ENCODE measurements around the gene NOX3.

Gene NOX3

DNA sequence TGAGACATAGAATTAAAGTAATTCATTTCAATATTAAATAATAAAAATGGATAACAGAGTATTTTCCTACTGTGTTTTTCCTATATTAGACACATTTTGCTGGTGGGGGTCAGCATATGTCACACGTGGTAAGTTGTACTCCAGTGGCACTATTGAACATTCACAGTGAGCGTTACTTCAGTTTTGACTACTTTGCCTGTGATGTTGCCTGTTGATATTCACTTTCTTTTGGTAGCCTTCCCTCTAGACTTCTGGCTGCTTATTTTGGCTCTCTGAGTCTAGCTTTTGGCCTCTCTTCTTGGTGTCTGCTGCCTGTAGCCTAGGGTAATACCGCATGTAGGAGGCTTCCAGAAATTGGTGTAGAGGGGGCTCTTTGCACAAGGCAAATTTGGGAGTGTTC, 76.9 kb downstream of the NOX3 start:
- no peaks in the 10 kb centered on the region for H3K36me3 ChIP-seq (ENCODE audit: control insufficient read depth, insufficient read depth, low read length)
- H3K27me3 ChIP-seq (replicated peaks; ENCODE audit: control insufficient read depth, insufficient read depth, low read length) = no peaks in the 10 kb centered on the region
- H3K4me3 ChIP-seq (replicated peaks; ENCODE audit: low read depth, low read length) = no peak overlapping the region
- DNase-seq (ENCODE audit: extremely low read depth, insufficient read length) = no peak
- TF ChIP-seq, protein P1, sequence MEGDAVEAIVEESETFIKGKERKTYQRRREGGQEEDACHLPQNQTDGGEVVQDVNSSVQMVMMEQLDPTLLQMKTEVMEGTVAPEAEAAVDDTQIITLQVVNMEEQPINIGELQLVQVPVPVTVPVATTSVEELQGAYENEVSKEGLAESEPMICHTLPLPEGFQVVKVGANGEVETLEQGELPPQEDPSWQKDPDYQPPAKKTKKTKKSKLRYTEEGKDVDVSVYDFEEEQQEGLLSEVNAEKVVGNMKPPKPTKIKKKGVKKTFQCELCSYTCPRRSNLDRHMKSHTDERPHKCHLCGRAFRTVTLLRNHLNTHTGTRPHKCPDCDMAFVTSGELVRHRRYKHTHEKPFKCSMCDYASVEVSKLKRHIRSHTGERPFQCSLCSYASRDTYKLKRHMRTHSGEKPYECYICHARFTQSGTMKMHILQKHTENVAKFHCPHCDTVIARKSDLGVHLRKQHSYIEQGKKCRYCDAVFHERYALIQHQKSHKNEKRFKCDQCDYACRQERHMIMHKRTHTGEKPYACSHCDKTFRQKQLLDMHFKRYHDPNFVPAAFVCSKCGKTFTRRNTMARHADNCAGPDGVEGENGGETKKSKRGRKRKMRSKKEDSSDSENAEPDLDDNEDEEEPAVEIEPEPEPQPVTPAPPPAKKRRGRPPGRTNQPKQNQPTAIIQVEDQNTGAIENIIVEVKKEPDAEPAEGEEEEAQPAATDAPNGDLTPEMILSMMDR (IDR thresholded peaks at IDR 0.05; ENCODE audit: insufficient read depth, low read length, poor library complexity, severe bottlenecking) = no peak

DNA sequence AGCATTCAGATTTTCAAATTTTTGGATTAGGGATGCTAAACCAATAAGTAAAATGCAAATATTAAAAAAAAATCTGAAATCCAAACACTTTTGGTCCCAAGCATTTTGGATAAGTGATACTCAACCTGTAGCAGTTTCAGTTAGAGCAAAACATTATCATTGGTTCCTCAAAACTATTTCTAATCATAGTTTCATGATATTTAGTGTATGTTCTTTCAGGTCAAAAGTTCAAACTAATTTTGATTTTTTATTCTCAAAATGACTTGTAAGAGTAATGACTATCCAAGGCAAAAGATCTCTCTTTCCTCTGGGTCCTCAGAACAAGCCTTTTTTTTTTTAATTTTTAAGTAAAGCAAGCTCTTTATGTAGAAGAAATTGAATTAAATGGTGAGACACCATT, 77.4 kb downstream of the NOX3 start:
- no peaks in the 10 kb centered on the region for H3K27me3 ChIP-seq (replicated peaks; ENCODE audit: control insufficient read depth, insufficient read depth, low read length)
- peak; percentile 43 for DNase-seq (ENCODE audit: extremely low read depth, insufficient read length)
- no peak overlapping the region for H3K4me3 ChIP-seq (replicated peaks; ENCODE audit: low read depth, low read length)
- TF ChIP-seq, protein P1 (IDR thresholded peaks at IDR 0.05; ENCODE audit: insufficient read depth, low read length, poor library complexity, severe bottlenecking) = no peak
- H3K36me3 ChIP-seq (ENCODE audit: control insufficient read depth, insufficient read depth, low read length) = no peaks in the 10 kb centered on the region

GRCh38 chr6:155377061-155377460, 78.6 kb downstream of the NOX3 start:
- Histone ChIP-seq H3K27me3 (replicated peaks; ENCODE audit: control insufficient read depth, insufficient read depth, low read length) (no peaks in the 10 kb centered on the region), H3K4me3 (replicated peaks; ENCODE audit: low read depth, low read length) (no peak overlapping the region), H3K36me3 (ENCODE audit: control insufficient read depth, insufficient read depth, low read length) (no peaks in the 10 kb centered on the region)
- DNase-seq (ENCODE audit: extremely low read depth, insufficient read length) = no peak
- TF ChIP-seq, protein P1 (IDR thresholded peaks at IDR 0.05; ENCODE audit: insufficient read depth, low read length, poor library complexity, severe bottlenecking) = no peak

- Histone ChIP-seq H3K36me3 (ENCODE audit: control insufficient read depth, insufficient read depth, low read length) (no peaks in the 10 kb centered on the region), H3K27me3 (replicated peaks; ENCODE audit: control insufficient read depth, insufficient read depth, low read length) (no peaks in the 10 kb centered on the region), H3K4me3 (replicated peaks; ENCODE audit: low read depth, low read length) (no peak overlapping the region)
- DNase-seq (ENCODE audit: extremely low read depth, insufficient read length) = no peak
- TF ChIP-seq, protein P1 (IDR thresholded peaks at IDR 0.05; ENCODE audit: insufficient read depth, low read length, poor library complexity, severe bottlenecking) = no peak
These were observed 79.8 kb downstream of the NOX3 start for GRCh38 chr6:155375801-155376200.

DNA sequence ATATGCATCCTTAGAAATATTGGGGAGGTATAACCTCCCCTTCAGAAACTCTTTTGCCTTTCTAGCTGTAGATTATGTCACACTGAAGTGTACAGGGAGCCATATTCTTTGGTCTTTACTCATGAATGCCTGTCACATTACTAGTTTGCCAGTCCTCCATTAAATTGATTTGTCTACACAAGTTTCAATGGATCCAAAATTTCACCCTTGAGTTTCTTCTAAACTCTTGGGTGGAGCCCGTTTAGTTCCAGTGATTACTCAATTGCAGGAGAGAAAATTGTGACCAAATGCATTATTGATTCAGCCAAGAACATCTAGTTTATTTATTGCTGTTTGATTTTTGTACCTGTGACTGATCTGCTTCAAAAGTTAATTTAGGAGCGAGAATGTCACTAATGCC, 81.0 kb downstream of the NOX3 start:
- TF ChIP-seq, protein P1 (IDR thresholded peaks at IDR 0.05; ENCODE audit: insufficient read depth, low read length, poor library complexity, severe bottlenecking) = no peak
- no peaks in the 10 kb centered on the region for H3K36me3 ChIP-seq (ENCODE audit: control insufficient read depth, insufficient read depth, low read length)
- no peak overlapping the region for H3K4me3 ChIP-seq (replicated peaks; ENCODE audit: low read depth, low read length)
- no peak for DNase-seq (ENCODE audit: extremely low read depth, insufficient read length)
- no peaks in the 10 kb centered on the region for H3K27me3 ChIP-seq (replicated peaks; ENCODE audit: control insufficient read depth, insufficient read depth, low read length)

- no peak overlapping the region for H3K4me3 ChIP-seq (replicated peaks; ENCODE audit: low read depth, low read length)
- H3K27me3 ChIP-seq (replicated peaks; ENCODE audit: control insufficient read depth, insufficient read depth, low read length) = no peaks in the 10 kb centered on the region
- no peak for DNase-seq (ENCODE audit: extremely low read depth, insufficient read length)
- no peaks in the 10 kb centered on the region for H3K36me3 ChIP-seq (ENCODE audit: control insufficient read depth, insufficient read depth, low read length)
- TF ChIP-seq, protein P1 (IDR thresholded peaks at IDR 0.05; ENCODE audit: insufficient read depth, low read length, poor library complexity, severe bottlenecking) = no peak
These were observed 82.4 kb downstream of the NOX3 start for GRCh38 chr6:155373276-155373675.
